K562 (cell line): ENCODE data around the gene MGAM2. TPM values are rescaled to one million over a fixed set of nuclear protein-coding genes. Genes with fewer than 3 reads are reported as not detected.

Experiments
- EZH2 ChIP-seq: IDR thresholded peaks from 2 replicates; pipeline ENCODE4 v1.6.1; 2012; ENCODE audit warnings: low read depth, mild to moderate bottlenecking, inconsistent platforms, low read length, borderline replicate concordance
- polyA plus RNA-seq, 8 experiments: library from polyadenylated mRNA; depleted of rRNA in 4 of 8; stranded (reverse) in 5 of 8; unstranded in 3 of 8; fragments of >200 nt; fragmentation: Nextera tagmentation in 2 of 8; fragmentation: Illumina TruSeq in 1 of 8; extraction: Ambion mirVana in 2 of 8; extraction: Trizol in 1 of 8; gene quantifications; 2 replicates each; pipeline versions ENCODE4 v1.2.1 to v1.2.3, GENCODE V29; 2011 to 2014; ENCODE audit warnings: inconsistent platforms in 1 of 8, missing spikeins in 1 of 8
- total RNA-seq, 7 experiments: library from RNA; depleted of rRNA in 6 of 7; stranded (reverse); fragments of >200 nt in 6 of 7; fragmentation: Illumina TruSeq in 2 of 7; extraction: Trizol in 2 of 7; gene quantifications; 2 replicates each; pipeline versions ENCODE4 v1.2.1 to v1.2.3, GENCODE V29; 2011 to 2021; ENCODE audit warnings: low replicate concordance in 1 of 7

The MGAM2 gene
- total and polyA plus RNA-seq, 9 of the 15 experiments (the other 6 are each of a cell fraction or from before 2014, with no cell fraction given), result 0.03 TPM; not detected in 8

GRCh38 chr7:142263598-142264380, 152.3 kb downstream of the MGAM2 start (continued):
- no peak for TF ChIP-seq EZH2

Other genes with a start within 250 kb of the MGAM2 start
- not detected in 2 replicates for gene OR9A4, start 195.3 kb upstream of the MGAM2 start, total RNA-seq (2014; rRNA removed)
- not detected in 2 replicates for gene OR9A4, start 195.3 kb upstream of the MGAM2 start, total RNA-seq (2014; rRNA removed; fragmentation: Illumina TruSeq; extraction: Trizol)
- gene OR9A4, start 195.3 kb upstream of the MGAM2 start, total RNA-seq (2015; rRNA removed; fragmentation: Illumina TruSeq; extraction: Trizol), result not detected in 2 replicates
- not detected in 2 replicates for gene OR9A4, start 195.3 kb upstream of the MGAM2 start, total RNA-seq (2021)
- gene OR9A4, start 195.3 kb upstream of the MGAM2 start, polyA plus RNA-seq (2011; rRNA removed), result not detected in 2 replicates
- not detected in 2 replicates for gene OR9A4, start 195.3 kb upstream of the MGAM2 start, polyA plus RNA-seq (2014; fragmentation: Illumina TruSeq; extraction: Trizol)
- gene OR9A4, start 195.3 kb upstream of the MGAM2 start, polyA plus RNA-seq (2014; fragmentation: Nextera tagmentation; extraction: Ambion mirVana), result not detected
- not detected in 2 replicates for gene OR9A4, start 195.3 kb upstream of the MGAM2 start, polyA plus RNA-seq (2014; rRNA removed)
- gene CLEC5A, start 164.7 kb upstream of the MGAM2 start, total RNA-seq (2014; rRNA removed), result not detected in 2 replicates
- not detected in 2 replicates for gene CLEC5A, start 164.7 kb upstream of the MGAM2 start, total RNA-seq (2014; rRNA removed; fragmentation: Illumina TruSeq; extraction: Trizol)
- not detected in 2 replicates for gene CLEC5A, start 164.7 kb upstream of the MGAM2 start, total RNA-seq (2015; rRNA removed; fragmentation: Illumina TruSeq; extraction: Trizol)
- gene CLEC5A, start 164.7 kb upstream of the MGAM2 start, total RNA-seq (2021), result not detected in 2 replicates
- not detected in 2 replicates for gene CLEC5A, start 164.7 kb upstream of the MGAM2 start, polyA plus RNA-seq (2011; rRNA removed)
- gene CLEC5A, start 164.7 kb upstream of the MGAM2 start, polyA plus RNA-seq (2014; fragmentation: Illumina TruSeq; extraction: Trizol), result not detected in 2 replicates
- not detected for gene CLEC5A, start 164.7 kb upstream of the MGAM2 start, polyA plus RNA-seq (2014; fragmentation: Nextera tagmentation; extraction: Ambion mirVana)
- not detected in 2 replicates for gene CLEC5A, start 164.7 kb upstream of the MGAM2 start, polyA plus RNA-seq (2014; rRNA removed)
- not detected in 2 replicates for gene TAS2R38, start 137.9 kb upstream of the MGAM2 start, total RNA-seq (2014; rRNA removed)
- not detected in 2 replicates for gene TAS2R38, start 137.9 kb upstream of the MGAM2 start, total RNA-seq (2014; rRNA removed; fragmentation: Illumina TruSeq; extraction: Trizol)
- not detected in 2 replicates for gene TAS2R38, start 137.9 kb upstream of the MGAM2 start, total RNA-seq (2015; rRNA removed; fragmentation: Illumina TruSeq; extraction: Trizol)
- gene TAS2R38, start 137.9 kb upstream of the MGAM2 start, total RNA-seq (2021), result not detected in 2 replicates
- not detected in 2 replicates for gene TAS2R38, start 137.9 kb upstream of the MGAM2 start, polyA plus RNA-seq (2011; rRNA removed)
- not detected in 2 replicates for gene TAS2R38, start 137.9 kb upstream of the MGAM2 start, polyA plus RNA-seq (2014; fragmentation: Illumina TruSeq; extraction: Trizol)
- gene TAS2R38, start 137.9 kb upstream of the MGAM2 start, polyA plus RNA-seq (2014; fragmentation: Nextera tagmentation; extraction: Ambion mirVana), result not detected
- gene TAS2R38, start 137.9 kb upstream of the MGAM2 start, polyA plus RNA-seq (2014; rRNA removed), result not detected in 2 replicates
- gene MGAM, start 115.8 kb upstream of the MGAM2 start, total RNA-seq (2014; rRNA removed), result under 0.01 TPM in 1 of 2 replicates, not detected in the other
- 0.16 TPM in 1 of 2 replicates, not detected in the other for gene MGAM, start 115.8 kb upstream of the MGAM2 start, total RNA-seq (2014; rRNA removed; fragmentation: Illumina TruSeq; extraction: Trizol)
- gene MGAM, start 115.8 kb upstream of the MGAM2 start, total RNA-seq (2015; rRNA removed; fragmentation: Illumina TruSeq; extraction: Trizol), result under 0.01 TPM in 1 of 2 replicates, not detected in the other
- gene MGAM, start 115.8 kb upstream of the MGAM2 start, total RNA-seq (2021), result 0.02 and 0.20 TPM in 2 replicates
- gene MGAM, start 115.8 kb upstream of the MGAM2 start, polyA plus RNA-seq (2011; rRNA removed), result 0.01 and 0.04 TPM in 2 replicates
- gene MGAM, start 115.8 kb upstream of the MGAM2 start, polyA plus RNA-seq (2014; fragmentation: Illumina TruSeq; extraction: Trizol), result not detected in 2 replicates
- not detected for gene MGAM, start 115.8 kb upstream of the MGAM2 start, polyA plus RNA-seq (2014; fragmentation: Nextera tagmentation; extraction: Ambion mirVana)
- 0.01 TPM in 1 of 2 replicates, not detected in the other for gene MGAM, start 115.8 kb upstream of the MGAM2 start, polyA plus RNA-seq (2014; rRNA removed)
- gene PRSS58, start 146.3 kb downstream of the MGAM2 start, total RNA-seq (2014; rRNA removed), result not detected in 2 replicates
- not detected in 2 replicates for gene PRSS58, start 146.3 kb downstream of the MGAM2 start, total RNA-seq (2014; rRNA removed; fragmentation: Illumina TruSeq; extraction: Trizol)
- gene PRSS58, start 146.3 kb downstream of the MGAM2 start, total RNA-seq (2015; rRNA removed; fragmentation: Illumina TruSeq; extraction: Trizol), result not detected in 2 replicates
- not detected in 2 replicates for gene PRSS58, start 146.3 kb downstream of the MGAM2 start, total RNA-seq (2021)
- gene PRSS58, start 146.3 kb downstream of the MGAM2 start, polyA plus RNA-seq (2011; rRNA removed), result not detected in 2 replicates
- not detected in 2 replicates for gene PRSS58, start 146.3 kb downstream of the MGAM2 start, polyA plus RNA-seq (2014; fragmentation: Illumina TruSeq; extraction: Trizol)
- not detected for gene PRSS58, start 146.3 kb downstream of the MGAM2 start, polyA plus RNA-seq (2014; fragmentation: Nextera tagmentation; extraction: Ambion mirVana)
- not detected in 2 replicates for gene PRSS58, start 146.3 kb downstream of the MGAM2 start, polyA plus RNA-seq (2014; rRNA removed)